Measurements from ENCODE around the gene RNF39. TPM values are rescaled to one million over a fixed set of nuclear protein-coding genes. Genes with fewer than 3 reads are reported as not detected.

RNF39 gene
- total RNA-seq, 2 donors from 2014 or later = not detected

DNA sequence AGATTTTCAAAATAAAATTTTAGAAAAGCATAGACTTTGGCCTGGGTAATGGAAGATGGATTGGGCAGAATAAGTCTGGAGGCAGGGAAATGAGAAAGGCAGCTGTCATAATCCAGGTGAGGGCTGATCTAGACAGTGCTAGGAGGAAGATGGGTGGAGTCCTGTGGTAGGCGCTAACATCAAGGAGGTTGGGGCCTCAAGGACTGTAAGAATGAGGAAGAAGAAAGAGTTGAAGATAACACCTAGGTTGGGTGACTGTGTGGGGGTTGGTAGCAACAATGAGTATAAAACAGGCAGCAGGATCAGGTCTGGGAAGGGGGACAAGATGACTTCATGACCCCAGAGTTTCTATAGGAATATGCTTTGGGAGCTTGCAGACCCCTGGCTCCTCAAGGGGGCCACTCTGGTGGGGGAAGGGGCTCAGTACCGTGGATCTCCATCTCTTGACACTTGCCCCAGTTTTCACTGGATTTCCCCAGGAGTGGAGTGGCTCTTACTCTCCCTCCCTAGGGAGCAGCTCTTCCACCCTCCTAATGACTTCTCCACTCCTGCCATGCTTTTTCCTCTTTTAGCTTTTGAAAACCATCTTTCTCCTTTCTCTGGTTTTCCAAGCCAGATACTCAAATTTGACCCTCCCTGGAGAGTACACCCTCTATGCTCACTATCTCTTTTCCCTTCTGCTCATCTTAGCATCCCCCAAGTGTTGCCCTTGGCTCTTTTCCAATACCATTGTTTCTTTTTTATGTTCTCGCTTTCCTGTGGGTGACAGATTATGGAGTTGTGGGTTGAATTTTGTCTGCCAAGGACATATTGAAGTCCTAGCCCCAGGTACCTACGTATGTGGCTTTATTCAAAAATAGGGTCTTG is 22.6 kb upstream of the RNF39 start:
- intact Hi-C loops (cut with DNase I) = no loop called here

DNA sequence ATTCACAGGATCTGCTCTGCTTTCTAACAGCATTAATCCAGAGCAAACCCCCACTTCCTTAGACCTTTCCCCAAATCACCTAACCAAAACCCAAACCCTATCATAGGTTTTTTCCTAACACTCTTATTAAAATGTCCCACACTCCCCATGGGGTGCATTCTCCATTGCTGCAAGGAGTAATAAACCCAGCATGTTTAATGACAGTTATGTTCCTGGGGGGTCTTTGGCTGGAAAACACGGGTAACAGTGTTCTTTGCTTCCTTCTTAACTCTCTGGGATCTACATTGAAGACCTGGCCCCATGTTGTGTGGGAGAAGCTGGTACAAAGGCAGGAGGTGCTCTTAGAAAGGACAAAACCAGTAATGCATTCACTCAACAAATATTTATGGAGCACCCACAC is 21.3 kb upstream of the RNF39 start:
- no peak for DNase-seq (ENCODE audit: low spot score)
- intact Hi-C loops (cut with DNase I) = no loop called here

More for the DNA sequence above, 22.6 kb upstream of the RNF39 start:
- DNase-seq (ENCODE audit: low spot score) = no peak

DNA sequence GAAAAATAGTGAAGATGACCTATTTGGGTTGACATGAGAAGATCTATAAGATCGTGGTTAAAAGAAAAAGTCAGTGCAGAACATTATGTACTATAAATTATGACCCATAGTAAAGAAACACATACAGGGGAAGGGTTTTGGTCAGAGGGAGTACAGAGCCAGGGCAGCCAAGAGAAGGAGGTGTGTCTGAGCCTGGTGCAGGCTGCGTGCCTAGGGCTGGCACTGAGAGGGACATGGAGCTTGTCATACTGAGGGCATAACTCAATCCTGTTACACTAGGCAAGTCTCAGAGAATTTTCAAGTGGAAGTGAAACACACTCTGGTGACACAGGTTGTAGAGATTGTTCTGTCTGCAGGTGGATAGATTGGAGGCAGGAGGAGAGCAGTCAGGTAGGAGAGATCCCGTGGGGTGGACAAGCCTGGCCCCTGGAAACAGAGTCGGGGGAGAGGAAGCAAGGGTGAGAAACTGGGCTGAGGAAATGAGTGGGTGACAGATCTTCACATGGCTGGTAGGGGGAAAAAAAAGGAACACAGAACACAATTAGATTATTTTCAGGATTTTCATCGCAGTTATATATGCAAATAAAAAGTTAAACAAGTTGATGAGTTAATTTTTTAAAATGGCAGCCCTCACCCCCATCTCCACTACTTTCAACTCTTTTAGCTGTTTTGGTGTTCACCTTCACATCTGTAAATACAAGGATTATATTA is 18.5 kb upstream of the RNF39 start:
- intact Hi-C loops (cut with DNase I) = no loop called here

DNA sequence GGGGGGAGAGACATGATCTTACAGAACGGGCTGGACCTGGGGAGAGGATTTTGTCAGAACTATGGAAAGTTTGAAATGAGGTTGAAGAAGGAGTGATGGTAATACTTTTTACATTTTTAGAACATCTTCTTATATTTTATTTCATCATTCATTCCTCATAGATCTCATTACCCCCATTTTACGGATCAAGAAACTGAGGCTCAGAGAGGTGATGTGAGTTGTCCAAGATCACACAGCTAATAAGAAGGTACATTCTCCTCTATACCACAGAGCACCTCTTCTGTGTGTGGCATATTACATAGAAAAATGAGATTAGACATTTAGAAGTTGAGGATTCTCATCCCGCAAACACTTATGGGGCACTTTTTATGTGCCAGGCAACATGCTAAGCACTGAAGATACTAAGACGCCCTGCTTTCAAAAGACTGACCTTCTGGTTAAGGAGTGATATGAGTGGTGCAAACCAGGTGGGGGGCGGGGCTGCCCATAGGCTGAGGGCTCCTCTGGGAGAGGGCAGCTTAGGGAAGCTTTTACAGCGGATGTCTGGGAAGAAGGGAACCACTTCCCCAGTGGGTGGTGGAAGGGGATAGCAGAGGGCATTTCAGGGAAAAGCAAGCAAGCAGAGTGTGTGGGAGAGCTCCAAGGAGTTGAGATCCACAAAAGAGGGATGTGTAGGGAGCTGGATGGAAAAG is 17.4 kb upstream of the RNF39 start:
- intact Hi-C loops (cut with DNase I) = no loop called here
- DNase-seq (ENCODE audit: low spot score) = no peak

More for the DNA sequence above, 18.5 kb upstream of the RNF39 start:
- no peak for DNase-seq (ENCODE audit: low spot score)

DNA sequence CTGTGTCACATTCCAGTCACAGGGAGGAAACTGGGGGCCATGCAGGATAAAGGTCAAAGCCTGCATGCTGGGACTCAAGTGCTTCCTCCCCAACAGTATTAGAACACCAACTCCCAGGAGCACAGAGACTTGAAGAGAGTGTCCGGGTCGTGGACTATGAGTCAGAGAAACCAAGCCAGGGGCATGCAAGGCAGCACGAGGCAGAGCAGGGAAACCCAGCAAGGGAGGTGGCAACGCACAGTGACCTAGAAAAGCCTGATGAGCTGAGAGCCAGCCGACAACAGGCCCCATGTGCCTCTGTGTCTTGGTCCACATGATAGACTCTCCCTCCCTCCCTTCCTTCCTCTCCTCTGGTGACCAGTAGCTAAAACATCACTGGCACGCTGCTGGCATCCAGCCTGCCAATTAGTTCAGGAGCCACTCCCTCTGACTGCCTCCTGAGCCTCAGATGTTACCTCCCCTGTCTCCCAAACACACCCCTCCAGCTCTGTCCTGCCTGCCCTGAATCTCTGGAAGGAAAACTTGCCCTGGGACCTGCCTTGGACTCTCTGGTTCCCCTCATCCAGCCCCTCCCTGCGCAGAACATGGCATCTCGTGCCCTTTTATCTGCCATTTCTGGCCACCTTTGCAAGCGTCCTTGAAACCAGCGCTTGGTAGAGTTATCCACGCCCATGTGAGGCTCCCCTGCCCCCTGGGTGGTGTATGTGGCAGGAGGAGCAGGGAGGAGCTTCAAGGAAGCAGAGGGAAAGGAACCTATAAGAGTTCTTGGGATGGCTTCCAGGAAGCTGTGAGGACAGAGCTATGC is 16.2 kb upstream of the RNF39 start:
- DNase-seq (ENCODE audit: low spot score) = no peak
- intact Hi-C loops (cut with DNase I) = no loop called here

DNA sequence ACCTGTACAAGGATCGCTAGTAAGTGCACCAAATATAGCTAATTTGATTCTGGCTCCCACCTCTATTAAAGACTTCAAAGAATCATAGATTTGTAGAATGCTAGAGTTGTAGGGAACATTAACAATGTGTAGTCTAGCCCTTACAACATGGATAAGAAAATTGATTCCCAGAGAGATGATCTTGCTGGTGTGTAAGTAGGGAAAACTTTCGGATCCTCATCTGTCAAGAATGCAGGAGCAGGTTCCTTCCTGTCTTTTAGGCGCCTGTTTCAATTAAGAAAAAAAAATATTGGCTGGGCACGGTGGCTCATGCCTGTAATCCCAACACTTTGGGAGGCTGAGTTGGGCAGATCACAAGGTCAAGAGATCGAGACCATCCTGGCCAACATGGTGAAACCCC is 12.3 kb upstream of the RNF39 start:
- DNase-seq (ENCODE audit: low spot score) = no peak
- intact Hi-C loops (cut with DNase I) = no loop called here

DNA sequence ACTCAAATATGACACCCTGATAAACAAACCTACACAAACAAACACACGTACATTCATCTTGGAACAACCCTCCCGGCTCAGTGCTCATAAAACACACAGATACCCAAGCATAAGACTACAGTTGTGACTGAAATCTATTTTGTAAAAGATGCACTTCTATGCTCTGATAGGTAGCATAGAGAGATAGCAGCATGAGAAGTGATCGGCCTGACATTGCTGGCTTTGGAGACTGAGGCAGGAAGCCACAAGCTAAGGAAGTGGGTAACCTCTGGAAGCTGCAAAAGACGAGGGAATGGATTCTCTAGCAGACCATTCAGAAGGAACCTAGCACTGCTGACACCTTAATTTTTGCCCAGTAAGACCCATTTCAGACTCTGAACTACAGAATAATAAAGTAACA is 1.6 kb upstream of the RNF39 start:
- no peak for DNase-seq (ENCODE audit: low spot score)
- intact Hi-C loops (cut with DNase I) = no loop called here

DNA sequence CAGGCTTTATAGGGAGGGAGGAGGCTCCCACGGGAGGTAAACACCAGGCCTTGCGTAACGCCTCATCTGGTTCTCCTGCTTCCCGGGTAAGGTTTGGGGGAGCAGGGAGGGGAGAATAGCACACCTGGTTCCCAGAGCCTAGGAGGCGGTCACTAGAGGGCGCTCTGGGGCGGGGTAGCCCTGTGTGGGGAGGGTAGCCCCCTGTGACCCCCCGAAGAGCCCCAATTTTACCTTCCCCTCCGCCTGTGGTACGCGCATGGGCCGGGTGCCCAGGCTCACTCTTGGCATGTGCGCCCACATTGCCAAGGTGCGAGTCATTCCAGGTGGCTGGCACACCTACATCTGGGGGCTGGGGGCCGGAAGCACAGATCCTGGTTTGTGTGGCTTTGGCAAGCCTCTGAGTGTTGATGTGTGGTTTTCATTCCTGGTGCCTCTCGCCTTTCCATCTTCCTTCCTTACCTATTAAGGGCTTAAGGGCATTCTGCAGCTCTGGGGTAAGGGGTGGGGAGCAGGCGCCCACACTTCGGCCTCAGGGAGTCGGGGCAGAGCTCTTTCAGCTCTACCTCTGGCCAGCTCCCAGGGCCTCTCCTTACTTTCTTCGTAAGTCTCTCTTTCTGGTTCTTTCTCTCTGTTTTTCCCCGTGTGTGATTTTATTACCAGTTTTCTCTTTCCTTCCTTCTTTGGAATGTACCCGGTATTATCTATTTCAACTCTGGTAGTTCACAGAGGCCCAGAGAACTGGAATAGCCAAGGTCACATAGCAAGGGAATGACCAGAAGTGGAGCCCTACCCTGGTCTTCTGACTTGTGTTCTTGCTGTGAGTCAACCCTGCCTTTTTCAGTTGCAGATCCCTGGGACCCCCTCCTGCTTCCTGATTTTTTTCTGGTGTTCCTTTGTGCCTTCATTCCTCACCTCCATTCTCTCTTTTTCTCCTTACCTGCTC is 492 bp upstream of the RNF39 start:
- intact Hi-C loops (cut with DNase I) = no loop called here
- no peak for DNase-seq (ENCODE audit: low spot score)

DNA sequence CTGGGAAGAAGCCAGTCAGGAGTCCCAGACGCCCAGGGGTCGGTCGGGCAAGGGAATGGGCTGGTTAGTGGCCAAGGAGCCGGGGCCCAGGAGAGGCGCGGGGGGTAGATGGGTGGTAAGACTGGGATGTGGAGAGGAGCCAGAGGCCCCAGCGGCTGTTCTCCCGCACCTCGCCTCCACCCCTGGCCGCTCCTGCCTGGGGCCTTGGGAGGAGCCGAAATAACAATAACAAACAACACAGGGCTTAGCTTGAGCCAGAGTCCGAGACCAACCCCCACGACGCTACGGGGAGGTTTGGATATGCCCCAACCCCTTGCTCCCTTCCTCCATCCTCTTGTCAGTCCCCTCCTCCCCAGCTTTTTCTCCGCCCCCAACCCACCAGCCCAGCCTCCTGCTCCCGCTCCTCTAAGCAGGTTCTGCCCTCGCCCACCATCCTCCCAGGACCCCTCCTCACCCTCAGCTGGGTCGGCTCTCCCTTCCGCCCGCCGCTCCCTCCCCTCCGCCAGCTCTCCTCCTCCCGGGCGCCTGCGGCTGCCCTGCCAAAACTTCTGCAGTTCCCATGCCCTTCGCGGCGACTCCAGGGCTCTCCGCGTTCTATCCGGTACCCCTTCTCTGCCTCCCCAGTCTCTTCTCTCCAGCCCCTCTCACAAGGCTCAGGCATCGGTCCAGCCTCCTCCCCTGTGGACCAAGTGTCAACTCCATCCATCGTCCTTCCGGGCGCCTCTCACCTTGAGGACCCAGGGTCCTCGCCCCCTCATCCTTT is 1.1 kb downstream of the RNF39 start:
- no peak for DNase-seq (ENCODE audit: low spot score)
- intact Hi-C loops (cut with DNase I) = no loop called here

DNA sequence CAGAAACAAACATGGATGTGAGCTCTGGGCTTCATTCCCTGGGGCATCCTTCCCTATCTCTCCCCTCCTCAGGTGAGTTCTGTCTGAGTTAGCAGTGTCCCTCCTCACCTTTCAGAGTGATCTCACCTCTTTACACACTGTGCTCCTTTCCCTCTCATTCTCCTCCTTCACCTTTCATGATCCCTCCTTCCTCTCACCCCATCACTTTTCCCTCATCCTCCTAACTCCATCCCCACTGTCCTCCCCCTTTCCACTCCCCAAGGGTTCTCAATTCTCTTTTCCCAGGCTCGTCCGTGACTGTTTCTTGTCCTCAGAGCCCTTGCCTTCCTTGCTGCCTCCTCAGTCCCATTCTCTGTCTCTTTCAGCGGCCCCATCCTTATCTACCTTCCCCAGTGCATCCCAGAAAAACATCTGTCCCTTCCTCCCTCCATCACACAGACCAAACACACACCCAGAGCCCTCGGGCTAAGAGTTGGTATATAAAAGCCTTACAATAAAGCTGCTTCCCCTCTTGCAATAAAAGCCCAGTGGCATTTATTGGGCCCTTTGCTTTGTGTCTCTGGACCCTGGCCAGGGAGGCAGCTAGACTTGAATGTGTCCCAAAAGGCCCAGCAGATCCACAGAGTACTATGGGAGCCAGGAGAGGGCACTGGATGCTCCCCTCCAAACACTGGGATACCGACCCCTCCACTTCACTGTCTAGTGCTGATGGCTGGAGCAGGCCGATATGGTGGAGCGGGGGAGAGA is 1.9 kb downstream of the RNF39 start:
- intact Hi-C loops (cut with DNase I) = no loop called here
- no peak for DNase-seq (ENCODE audit: low spot score)

DNA sequence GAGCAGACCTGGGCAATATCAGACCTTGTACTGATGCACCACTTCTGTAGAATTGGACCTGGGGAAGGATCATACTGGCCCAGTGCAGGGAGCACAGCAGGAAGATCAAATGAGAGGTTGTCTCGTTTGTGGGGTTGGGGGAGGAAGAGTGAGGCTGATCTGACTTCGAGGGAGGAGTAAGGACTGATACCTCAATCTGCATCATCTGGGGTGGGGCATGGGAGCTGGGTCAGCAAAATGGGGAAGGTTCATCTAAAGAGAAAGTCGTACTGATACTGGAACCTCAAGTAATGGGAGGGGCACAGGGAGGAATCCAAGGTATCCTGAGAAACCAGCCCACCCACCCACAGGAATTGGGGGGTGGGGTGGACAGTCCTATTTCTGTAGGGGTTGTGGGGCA is 3.7 kb downstream of the RNF39 start:
- no peak for DNase-seq (ENCODE audit: low spot score)

DNA sequence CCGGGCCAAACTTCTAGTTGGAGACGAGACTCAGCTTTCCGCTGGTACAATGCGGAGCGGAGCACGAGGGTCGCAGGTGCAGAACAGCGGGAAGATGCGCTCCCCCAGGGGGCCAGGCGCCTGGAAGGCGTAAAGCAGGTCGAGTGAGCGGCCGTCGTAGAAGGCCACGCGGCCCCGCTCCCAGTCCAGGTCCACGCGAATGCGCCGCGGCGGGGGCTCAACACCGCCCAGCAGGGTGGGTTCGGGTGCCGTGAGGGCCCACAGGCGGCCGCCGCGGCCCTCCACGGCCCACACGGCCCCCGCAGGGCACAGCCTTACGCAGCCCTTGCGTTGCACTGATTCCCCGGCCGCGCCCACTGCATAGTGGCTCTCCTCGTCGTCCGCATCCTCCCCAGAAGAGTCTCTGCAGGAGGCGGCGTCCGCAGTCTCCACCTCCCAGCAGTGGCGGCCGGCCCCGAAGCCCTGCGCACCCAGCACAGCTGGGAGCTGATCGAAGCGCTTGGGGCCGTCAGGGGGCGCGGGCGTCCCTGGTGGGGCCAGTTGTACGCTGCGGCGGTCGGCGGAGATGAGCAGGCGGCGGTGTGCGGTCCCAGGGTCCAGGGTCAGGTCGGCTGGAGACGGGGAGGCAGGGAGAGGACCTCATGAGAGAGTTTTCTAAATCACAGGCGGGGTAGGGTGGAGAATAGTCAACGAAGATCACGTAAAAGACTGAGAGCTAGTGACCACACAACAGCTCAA is 4.3 kb downstream of the RNF39 start:
- no peak for DNase-seq (ENCODE audit: low spot score)
- intact Hi-C loops (cut with DNase I) = no loop called here

More for the DNA sequence above, 3.7 kb downstream of the RNF39 start:
- intact Hi-C loops (cut with DNase I) = no loop called here

DNA sequence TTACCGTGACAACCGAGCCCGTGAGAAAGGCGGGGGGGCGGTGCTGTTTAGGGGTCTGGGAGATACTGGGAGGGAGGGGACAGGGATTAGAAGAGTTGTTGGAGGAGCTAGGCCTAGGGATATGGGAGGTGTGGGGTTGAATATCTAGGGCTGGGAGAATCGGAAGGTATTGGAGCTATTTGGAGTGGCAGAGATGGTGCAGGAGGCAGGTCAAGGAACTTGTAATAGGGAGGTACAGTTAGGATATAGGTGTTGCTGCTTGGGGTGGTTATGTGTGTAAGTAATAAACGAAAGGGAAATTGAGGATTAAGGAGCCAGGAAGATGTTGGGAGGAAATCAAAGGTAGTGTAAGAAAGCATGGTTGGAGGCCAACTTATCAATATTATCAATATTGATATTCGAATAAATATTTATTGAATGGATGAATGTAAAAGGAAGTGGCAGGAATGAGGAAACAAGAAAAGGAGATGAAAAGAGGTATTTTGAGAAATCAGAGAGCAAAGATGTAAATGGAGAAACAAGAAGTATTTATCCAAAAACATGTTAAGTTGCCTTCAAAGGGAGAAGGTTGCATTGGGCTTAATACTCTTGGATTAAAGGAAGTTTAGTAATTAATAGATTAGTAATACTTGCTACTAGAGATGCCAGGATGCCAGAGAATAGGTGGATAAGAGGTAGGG is 8.0 kb downstream of the RNF39 start:
- no peak for DNase-seq (ENCODE audit: low spot score)
- intact Hi-C loops (cut with DNase I) = no loop called here

DNA sequence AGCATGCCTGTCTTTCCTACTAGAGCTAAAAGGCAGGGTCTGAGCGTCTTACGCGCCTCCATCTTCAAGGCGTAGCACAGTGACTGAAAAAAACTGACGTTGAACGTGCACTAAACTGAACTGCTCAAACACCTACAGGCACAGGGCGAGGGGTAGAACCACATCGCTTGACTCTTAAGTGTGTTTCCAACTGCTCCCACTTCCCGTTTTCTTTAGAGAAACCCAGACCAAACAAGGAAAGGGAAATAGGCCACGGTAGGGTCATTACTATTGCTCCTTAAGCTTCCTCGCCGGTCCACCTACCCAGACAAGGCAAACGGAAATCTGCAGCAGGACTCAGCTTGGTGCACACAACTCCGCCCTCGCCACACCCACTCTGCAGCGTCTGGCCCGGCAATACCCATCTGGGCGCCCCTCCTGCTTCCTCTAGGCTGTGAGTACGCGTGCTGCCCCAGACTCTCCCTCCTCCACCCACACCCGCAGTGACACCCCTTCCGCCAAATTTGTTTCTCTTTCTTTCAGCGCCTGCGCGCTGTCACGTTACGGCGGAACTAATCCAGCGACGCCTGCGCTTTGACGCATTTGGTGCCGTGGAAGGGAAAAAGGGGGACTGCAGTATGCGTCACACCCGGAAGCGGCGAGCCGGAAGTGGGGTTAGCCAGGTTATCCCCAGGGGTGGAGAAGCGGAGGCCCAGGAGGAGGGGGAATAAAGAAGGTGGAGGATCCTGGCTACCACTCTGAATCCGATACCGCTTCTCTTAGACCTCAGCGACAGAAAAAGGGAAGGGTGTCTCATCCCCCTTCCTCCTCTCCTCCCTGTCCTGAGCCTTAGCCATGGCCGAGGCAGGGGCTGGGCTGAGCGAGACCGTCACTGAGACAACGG is 8.8 kb downstream of the RNF39 start, which contains the start of gene PPP1R11:
Gene PPP1R11, plus strand, starts transcription at position 622 of the 883 bp plus-strand sequence. Its CDS starts 213 bp downstream, at position 835.
- peak; percentile 99 for DNase-seq (ENCODE audit: low spot score)
- intact Hi-C loops (cut with DNase I) = no loop called here

DNA sequence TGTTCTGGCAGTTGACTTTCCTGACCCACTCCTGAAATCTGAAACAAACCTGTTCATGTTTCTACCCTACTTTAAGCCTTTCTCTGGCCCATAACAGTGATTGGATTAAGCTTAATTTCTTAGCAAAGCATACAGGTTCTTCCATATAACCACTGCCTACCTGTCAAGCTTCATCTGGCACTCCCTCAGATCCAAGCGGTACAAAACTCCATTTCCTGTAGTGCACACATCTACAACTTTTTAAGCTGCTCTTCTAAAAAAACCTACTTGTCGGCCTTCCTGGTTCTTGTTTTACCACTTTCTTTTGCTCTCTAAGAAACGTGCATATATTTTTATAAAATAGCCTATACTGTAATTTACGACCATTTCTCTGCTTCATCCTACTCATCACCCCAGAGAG is 9.5 kb downstream of the RNF39 start:
- intact Hi-C loops (cut with DNase I) = no loop called here

More for the DNA sequence above, 9.5 kb downstream of the RNF39 start:
- no peak for DNase-seq (ENCODE audit: low spot score)

Data from posterior vena cava (tissue), 2 donors.